Natural killer cell (primary cell): ENCODE measurements around the gene LYRM1. TPM values are rescaled to one million over a fixed set of nuclear protein-coding genes. Genes with fewer than 3 reads are reported as not detected.

ENCODE experiments used
- ATAC-seq, 3 donors: fragments of 150-1000 bp in 2 of 3; fragments of 200-7000 bp in 1 of 3; cut with Tn5 transposase; 1 replicate in 1 of 3; 2 replicates in 2 of 3; pipeline ENCODE4 v1.10.0; 2021; ENCODE audit warnings: mild to moderate bottlenecking in 2 of 3, moderate library complexity in 2 of 3
- DNase-seq, 2 donors: peaks; one replicate each; pipeline versions ENCODE4 v3.0.0 to v3.0.0-alpha.2; 2013 to 2021; ENCODE audit warnings: mixed read lengths in 1 of 2
- H3K27ac ChIP-seq: one replicate; pipeline ENCODE4 v1.5.1; 2013; ENCODE audit warnings: mild to moderate bottlenecking, low read length
- H3K27me3 ChIP-seq: one replicate; pipeline ENCODE4 v1.6.1; 2013; ENCODE audit warnings: low read length; ENCODE audit not compliant: control insufficient read depth, insufficient read depth
- H3K36me3 ChIP-seq: one replicate; pipeline ENCODE4 v1.6.1; 2013; ENCODE audit warnings: low read length; ENCODE audit not compliant: control insufficient read depth, insufficient read depth
- H3K4me1 ChIP-seq: one replicate; pipeline ENCODE4 v1.6.1; 2013; ENCODE audit warnings: low read length; ENCODE audit not compliant: control insufficient read depth, insufficient read depth
- H3K4me3 ChIP-seq: one replicate; pipeline ENCODE4 v1.5.1; 2013; ENCODE audit warnings: low read length
- H3K9me3 ChIP-seq: one replicate; pipeline ENCODE4 v1.6.1; 2013; ENCODE audit warnings: low read length; ENCODE audit not compliant: control insufficient read depth, insufficient read depth
- H3K27ac Mint-ChIP-seq, 2 donors: one replicate each; pipeline ENCODE4 v1.8.0; 2022; ENCODE audit warnings: mild to moderate bottlenecking in 2 of 2, mixed read lengths in 2 of 2, moderate library complexity in 1 of 2
- H3K27me3 Mint-ChIP-seq, 2 donors: one replicate each; pipeline ENCODE4 v1.8.0; 2022; ENCODE audit warnings: low read depth in 2 of 2, mixed read lengths in 2 of 2
- H3K36me3 Mint-ChIP-seq: one replicate; pipeline ENCODE4 v1.8.0; 2022; ENCODE audit warnings: mixed read lengths
- H3K4me1 Mint-ChIP-seq, 2 donors: one replicate each; pipeline ENCODE4 v1.8.0; 2022; ENCODE audit warnings: mixed read lengths in 2 of 2
- H3K4me3 Mint-ChIP-seq: one replicate; pipeline ENCODE4 v1.8.0; 2022; ENCODE audit warnings: mild to moderate bottlenecking, moderate library complexity, mixed read lengths
- H3K9me3 Mint-ChIP-seq, 2 donors: one replicate each; pipeline ENCODE4 v1.8.0; 2022; ENCODE audit warnings: mixed read lengths in 2 of 2
- WGBS: methylation state at CpG from one replicate; pipeline ENCODE4 v1.1.7; 2013; ENCODE audit warnings: missing lambda C conversion rate; ENCODE audit not compliant: insufficient coverage; 5-methylcytosine and 5-hydroxymethylcytosine counted together
- intact Hi-C: fragments of 100-400 bp; cut with micrococcal nuclease; formaldehyde crosslinking; loops from one replicate; pipeline ENCODE4 v1.14.2; 2022
- total RNA-seq, 4 donors: library from RNA; stranded (reverse); fragments of 120-200 nt in 1 of 4; gene quantifications; one replicate each; pipeline versions ENCODE4 v1.2.3 to v1.2.4, GENCODE V29; 2013 to 2022
- TF ChIP-seq, protein P1 (sequence below): fragments of 200-600 bp; IDR thresholded peaks from one replicate; pipeline ENCODE4 v1.8.0; 2022; ENCODE audit warnings: antibody characterized with exemption

LYRM1 gene, protein sequence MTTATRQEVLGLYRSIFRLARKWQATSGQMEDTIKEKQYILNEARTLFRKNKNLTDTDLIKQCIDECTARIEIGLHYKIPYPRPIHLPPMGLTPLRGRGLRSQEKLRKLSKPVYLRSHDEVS
- total RNA-seq: 10 to 100 TPM; 15.3 to 25.7 (median 17.2) TPM
- 30.8 TPM for total RNA-seq (2013)

DNA sequence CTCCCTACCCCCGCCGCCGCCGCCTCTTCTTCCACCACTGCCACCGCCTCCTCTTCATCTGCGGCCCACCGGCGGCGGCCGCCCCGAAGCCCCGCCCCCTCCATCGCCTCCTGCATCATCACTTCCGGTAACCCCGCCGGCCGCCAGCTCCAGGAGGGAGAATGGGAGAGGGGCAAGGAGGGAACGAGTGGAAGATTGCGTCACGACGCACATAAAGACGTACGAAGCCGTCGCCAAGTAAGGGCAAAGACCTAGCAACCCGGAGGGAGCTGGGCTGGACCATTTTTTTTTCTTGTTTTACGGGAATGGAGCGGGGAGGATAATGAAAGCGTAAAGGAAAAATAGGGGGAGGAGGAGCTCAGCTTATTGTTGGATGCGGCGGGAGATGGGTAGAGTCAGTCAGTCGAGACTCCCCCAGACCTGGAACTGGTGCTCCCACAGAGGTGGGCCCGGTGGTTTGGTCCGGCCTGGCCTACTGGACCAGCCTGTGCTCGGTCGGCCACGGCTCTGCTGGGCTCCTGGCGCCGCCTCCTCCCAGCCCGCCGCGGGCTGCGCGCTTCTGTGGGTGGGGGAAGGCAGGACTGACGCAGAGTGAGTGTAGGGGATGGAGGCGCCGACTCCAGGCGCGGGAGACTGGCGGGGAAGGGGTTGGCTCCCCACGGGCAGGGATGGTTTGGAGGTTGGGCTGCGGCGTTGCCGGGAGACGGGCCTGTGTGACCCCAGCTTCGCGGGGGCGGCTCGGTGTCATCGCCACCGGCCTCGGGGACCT, at the start of gene LYRM1, which contains the start of gene DCUN1D3:
Gene LYRM1 (plus strand): TSS at position 473 of the 769 bp plus-strand sequence. CDS start 14,785 bp downstream, outside the sequence.
Gene DCUN1D3 (minus strand): TSS at position 60 of the 769 bp plus-strand sequence. CDS start 37,820 bp downstream, outside the sequence.
- Mint-ChIP-seq H3K27ac (peak within 1 kb of the TSS; percentile 92 to 96), H3K27me3 (no peaks in the 10 kb centered on the region), H3K4me1 (peaks cover 69% of the 10 kb centered on the region in 2 donors), H3K9me3 (no peaks in the 10 kb centered on the region), H3K36me3 (no peaks in the 10 kb centered on the region), H3K4me3 (peak within 1 kb of the TSS; percentile 94)
- peak; percentile 73 to 83 (median 79) for ATAC-seq
- under 1% methylated on average over 56 of the region's 62 CpGs for WGBS
- Histone ChIP-seq H3K4me3 (peak within 1 kb of the TSS; percentile 74), H3K36me3 (peaks cover 3% of the 10 kb centered on the region), H3K27ac (peak within 1 kb of the TSS; percentile 94), H3K27me3 (no peaks in the 10 kb centered on the region), H3K9me3 (no peaks in the 10 kb centered on the region), H3K4me1 (peaks cover 33% of the 10 kb centered on the region)
- peak; percentile 80 to 94 for DNase-seq
- TF ChIP-seq, protein P1, sequence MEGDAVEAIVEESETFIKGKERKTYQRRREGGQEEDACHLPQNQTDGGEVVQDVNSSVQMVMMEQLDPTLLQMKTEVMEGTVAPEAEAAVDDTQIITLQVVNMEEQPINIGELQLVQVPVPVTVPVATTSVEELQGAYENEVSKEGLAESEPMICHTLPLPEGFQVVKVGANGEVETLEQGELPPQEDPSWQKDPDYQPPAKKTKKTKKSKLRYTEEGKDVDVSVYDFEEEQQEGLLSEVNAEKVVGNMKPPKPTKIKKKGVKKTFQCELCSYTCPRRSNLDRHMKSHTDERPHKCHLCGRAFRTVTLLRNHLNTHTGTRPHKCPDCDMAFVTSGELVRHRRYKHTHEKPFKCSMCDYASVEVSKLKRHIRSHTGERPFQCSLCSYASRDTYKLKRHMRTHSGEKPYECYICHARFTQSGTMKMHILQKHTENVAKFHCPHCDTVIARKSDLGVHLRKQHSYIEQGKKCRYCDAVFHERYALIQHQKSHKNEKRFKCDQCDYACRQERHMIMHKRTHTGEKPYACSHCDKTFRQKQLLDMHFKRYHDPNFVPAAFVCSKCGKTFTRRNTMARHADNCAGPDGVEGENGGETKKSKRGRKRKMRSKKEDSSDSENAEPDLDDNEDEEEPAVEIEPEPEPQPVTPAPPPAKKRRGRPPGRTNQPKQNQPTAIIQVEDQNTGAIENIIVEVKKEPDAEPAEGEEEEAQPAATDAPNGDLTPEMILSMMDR: no peak
- intact Hi-C loops: loop anchor here (2.0 kb wide), 1 partner anchor 160 kb away; the partner anchor contains the start of gene THUMPD1

DNA sequence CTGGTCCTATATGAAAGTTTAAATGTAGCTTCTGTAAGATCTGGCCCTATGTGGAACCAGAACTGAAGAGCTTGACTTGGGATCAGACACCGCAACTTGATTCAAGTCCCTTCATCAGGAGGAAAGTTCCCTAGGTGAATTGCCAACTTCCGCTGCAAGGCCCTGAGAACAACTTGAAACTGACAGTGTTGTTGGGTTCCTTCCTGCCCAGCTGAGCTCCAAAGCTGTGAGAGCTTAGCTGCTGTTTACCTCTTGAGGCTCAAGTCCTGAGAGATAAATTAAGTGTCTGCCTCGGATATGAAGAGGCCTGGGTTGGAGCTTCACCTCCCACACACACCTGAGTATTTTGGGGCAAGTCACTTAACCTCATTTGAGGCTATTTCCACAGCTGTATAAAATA, 49.6 kb upstream of the LYRM1 start:
- H3K4me1 ChIP-seq: no peaks in the 10 kb centered on the region
- no peak for DNase-seq
- H3K36me3 ChIP-seq: peaks cover 5% of the 10 kb centered on the region
- no peak overlapping the region for H3K27ac ChIP-seq
- Mint-ChIP-seq H3K27me3 (no peaks in the 10 kb centered on the region), H3K4me3 (no peak overlapping the region), H3K9me3 (no peaks in the 10 kb centered on the region), H3K36me3 (no peaks in the 10 kb centered on the region), H3K27ac (no peak overlapping the region), H3K4me1 (peaks cover 0 to 9% of the 10 kb centered on the region in 2 donors)
- 91% methylated on average over 3 of the region's 3 CpGs for WGBS
- TF ChIP-seq, protein P1: no peak
- H3K27me3 ChIP-seq: no peaks in the 10 kb centered on the region
- intact Hi-C loops: loop anchor here (1.0 to 5.0 kb wide), 4 partner anchors 96 to 251 kb away; no protein-coding TSS in a partner anchor
- no peaks in the 10 kb centered on the region for H3K9me3 ChIP-seq
- no peak for ATAC-seq
- no peak overlapping the region for H3K4me3 ChIP-seq

DNA sequence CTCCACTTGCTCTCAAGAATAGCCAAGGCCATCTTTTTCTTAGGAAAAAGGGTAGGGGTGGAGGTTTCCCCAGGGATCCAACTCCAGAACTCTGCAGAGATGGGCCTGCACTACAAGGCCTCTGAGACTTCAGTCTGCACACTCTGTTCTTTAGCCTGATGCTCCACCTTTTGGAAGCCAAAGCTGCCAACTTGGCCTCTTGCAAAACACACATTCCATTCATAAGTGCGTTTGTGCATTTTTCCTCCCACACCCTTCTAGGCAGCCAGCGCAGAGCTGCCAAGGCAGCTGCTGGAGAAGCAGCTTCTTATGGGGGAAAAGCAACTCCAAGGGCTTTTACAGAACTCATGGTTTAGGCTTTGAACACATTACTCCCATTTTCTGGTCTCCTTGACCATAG, 49.0 kb upstream of the LYRM1 start:
- Histone ChIP-seq H3K4me1 (no peaks in the 10 kb centered on the region), H3K36me3 (peaks cover 5% of the 10 kb centered on the region), H3K27ac (no peak overlapping the region), H3K27me3 (no peaks in the 10 kb centered on the region), H3K9me3 (no peaks in the 10 kb centered on the region), H3K4me3 (no peak overlapping the region)
- Mint-ChIP-seq H3K4me3 (no peak overlapping the region), H3K36me3 (no peaks in the 10 kb centered on the region), H3K27me3 (no peaks in the 10 kb centered on the region), H3K27ac (no peak overlapping the region), H3K4me1 (peaks cover 0 to 9% of the 10 kb centered on the region in 2 donors), H3K9me3 (no peaks in the 10 kb centered on the region)
- no peak for ATAC-seq
- TF ChIP-seq, protein P1: no peak
- DNase-seq: no peak
- intact Hi-C loops: loop anchor here (5.0 kb wide), 3 partner anchors 96 to 251 kb away; no protein-coding TSS in a partner anchor
- 92% methylated on average over 2 of the region's 2 CpGs for WGBS
